ENCODE measurements around the gene ATP8A2.
A peak's percentile ranks its signal among the peaks of the same experiment; 100 is the strongest.

The ATP8A2 gene

GRCh38 chr13:25741796-25742195 lies 370.0 kb downstream of the ATP8A2 start:
- no peak for DNase-seq (ENCODE audit: low read depth)
- H3K4me3 ChIP-seq (ENCODE audit: low read depth, low read length), result no peak overlapping the region
- no peak for TF ChIP-seq CTCF (conservative IDR thresholded peaks at IDR 0.05; ENCODE audit: low read depth, low read length)

GRCh38 chr13:25742220-25742619 lies 370.4 kb downstream of the ATP8A2 start:
- DNase-seq (ENCODE audit: low read depth), result no peak
- TF ChIP-seq CTCF (conservative IDR thresholded peaks at IDR 0.05; ENCODE audit: low read depth, low read length), result no peak
- no peak overlapping the region for H3K4me3 ChIP-seq (ENCODE audit: low read depth, low read length)

GRCh38 chr13:25743421-25743820 lies 371.6 kb downstream of the ATP8A2 start:
- DNase-seq (ENCODE audit: low read depth), result no peak
- no peak overlapping the region for H3K4me3 ChIP-seq (ENCODE audit: low read depth, low read length)
- TF ChIP-seq CTCF (conservative IDR thresholded peaks at IDR 0.05; ENCODE audit: low read depth, low read length), result no peak

- no peak overlapping the region for H3K4me3 ChIP-seq (ENCODE audit: low read depth, low read length)
- no peak for TF ChIP-seq CTCF (conservative IDR thresholded peaks at IDR 0.05; ENCODE audit: low read depth, low read length)
These were observed 372.4 kb downstream of the ATP8A2 start for GRCh38 chr13:25744178-25744577.

GRCh38 chr13:25746131-25746530 lies 374.4 kb downstream of the ATP8A2 start:
- DNase-seq (ENCODE audit: low read depth), result no peak
- no peak for TF ChIP-seq CTCF (conservative IDR thresholded peaks at IDR 0.05; ENCODE audit: low read depth, low read length)
- no peak overlapping the region for H3K4me3 ChIP-seq (ENCODE audit: low read depth, low read length)

More at GRCh38 chr13:25744178-25744577, 372.4 kb downstream of the ATP8A2 start:
- DNase-seq (ENCODE audit: low read depth), result peak; percentile 24

GRCh38 chr13:25752957-25753551 lies 381.3 kb downstream of the ATP8A2 start:
- no peak overlapping the region for H3K4me3 ChIP-seq (ENCODE audit: low read depth, low read length)
- no peak for TF ChIP-seq CTCF (conservative IDR thresholded peaks at IDR 0.05; ENCODE audit: low read depth, low read length)

GRCh38 chr13:25753976-25754375 lies 382.2 kb downstream of the ATP8A2 start:
- no peak for DNase-seq (ENCODE audit: low read depth)
- H3K4me3 ChIP-seq (ENCODE audit: low read depth, low read length), result no peak overlapping the region
- no peak for TF ChIP-seq CTCF (conservative IDR thresholded peaks at IDR 0.05; ENCODE audit: low read depth, low read length)

More at GRCh38 chr13:25752957-25753551, 381.3 kb downstream of the ATP8A2 start:
- peak; percentile 92 for DNase-seq (ENCODE audit: low read depth)

Data from choroid plexus epithelial cell (primary cell).